Activated CD8-positive, alpha-beta T cell treated with anti-CD3 and anti-CD28 coated beads for 36 hours (primary cell): Measurements from ENCODE around the gene LBP. TPM values are rescaled to one million over a fixed set of nuclear protein-coding genes. Genes with fewer than 3 reads are reported as not detected.

Experiments used
- ATAC-seq: fragments of 200-7000 bp; cut with Tn5 transposase; one replicate; pipeline ENCODE4 v1.10.0; 2021; ENCODE audit warnings: mild to moderate bottlenecking, moderate library complexity
- CTCF ChIA-PET: fragments of 350-600 bp; sonication (Branson Sonifier 250); formaldehyde crosslinking; loops from one replicate; lab custom pipeline; 2021; ENCODE audit warnings: antibody characterized with exemption; lab: Charles Lee
- POLR2A ChIA-PET: fragments of 350-600 bp; sonication (Branson Sonifier 250); formaldehyde crosslinking; loops from one replicate; lab custom pipeline; 2021; ENCODE audit warnings: antibody characterized with exemption; lab: Charles Lee
- DNase-seq: peaks from one replicate; pipeline ENCODE4 v3.0.0-alpha.2; 2020
- H3K27ac Mint-ChIP-seq: one replicate; pipeline ENCODE4 v1.8.0; 2021; ENCODE audit warnings: mild to moderate bottlenecking, mixed read lengths
- H3K27me3 Mint-ChIP-seq: one replicate; pipeline ENCODE4 v1.8.0; 2021; ENCODE audit warnings: mixed read lengths
- H3K36me3 Mint-ChIP-seq: one replicate; pipeline ENCODE4 v1.8.0; 2021; ENCODE audit warnings: low read depth, mixed read lengths
- H3K4me1 Mint-ChIP-seq: one replicate; pipeline ENCODE4 v1.8.0; 2021; ENCODE audit warnings: low read depth, mixed read lengths
- H3K4me3 Mint-ChIP-seq: one replicate; pipeline ENCODE4 v1.8.0; 2021; ENCODE audit warnings: mild to moderate bottlenecking, moderate library complexity, mixed read lengths
- H3K9me3 Mint-ChIP-seq: one replicate; pipeline ENCODE4 v1.8.0; 2021; ENCODE audit warnings: mixed read lengths
- intact Hi-C: fragments of 100-400 bp; cut with micrococcal nuclease; formaldehyde crosslinking; loops from one replicate; pipeline ENCODE4 v1.10.0; 2022
- total RNA-seq, 2 experiments: library from RNA; stranded (reverse); gene quantifications; one replicate each; pipeline ENCODE4 v1.2.3, GENCODE V29; 2021
- TF ChIP-seq, protein P1 (sequence below): fragments of 200-600 bp; IDR thresholded peaks from one replicate; pipeline ENCODE4 v1.8.0; 2022; ENCODE audit warnings: antibody characterized with exemption, mild to moderate bottlenecking

LBP gene
- total RNA-seq, 2 experiments from 2014 or later, result not detected

DNA sequence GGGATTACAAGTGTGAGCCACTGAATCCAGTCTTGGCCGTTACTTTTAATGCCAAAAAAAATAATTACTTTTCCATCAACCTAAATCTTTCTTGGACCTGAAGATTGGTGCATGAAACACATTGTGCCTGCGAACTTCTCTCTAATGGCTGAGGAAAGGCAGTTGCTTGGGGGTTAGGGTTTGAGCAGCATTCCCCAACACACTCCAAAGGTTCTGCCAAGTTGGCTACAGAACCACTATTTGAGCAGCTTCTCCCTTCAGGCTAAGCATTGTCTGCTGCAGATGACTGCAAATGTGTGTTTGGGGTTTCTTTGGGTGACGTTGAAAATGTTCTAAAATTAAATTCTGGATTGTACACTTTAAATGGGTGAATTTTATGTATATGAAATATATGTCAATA, 6.3 kb upstream of the LBP start:
- ATAC-seq (no peak), DNase-seq (no peak)
- intact Hi-C loops, result no loop called here
- no peaks in the 10 kb centered on the region for H3K4me1 Mint-ChIP-seq
- peaks cover 21% of the 10 kb centered on the region for H3K27me3 Mint-ChIP-seq
- no peak overlapping the region for H3K4me3 Mint-ChIP-seq
- H3K27ac Mint-ChIP-seq, result no peak overlapping the region
- peaks cover 8% of the 10 kb centered on the region for H3K9me3 Mint-ChIP-seq
- no peaks in the 10 kb centered on the region for H3K36me3 Mint-ChIP-seq
- ChIA-PET CTCF (no interaction called here), POLR2A (no interaction called here)
- TF ChIP-seq, protein P1, sequence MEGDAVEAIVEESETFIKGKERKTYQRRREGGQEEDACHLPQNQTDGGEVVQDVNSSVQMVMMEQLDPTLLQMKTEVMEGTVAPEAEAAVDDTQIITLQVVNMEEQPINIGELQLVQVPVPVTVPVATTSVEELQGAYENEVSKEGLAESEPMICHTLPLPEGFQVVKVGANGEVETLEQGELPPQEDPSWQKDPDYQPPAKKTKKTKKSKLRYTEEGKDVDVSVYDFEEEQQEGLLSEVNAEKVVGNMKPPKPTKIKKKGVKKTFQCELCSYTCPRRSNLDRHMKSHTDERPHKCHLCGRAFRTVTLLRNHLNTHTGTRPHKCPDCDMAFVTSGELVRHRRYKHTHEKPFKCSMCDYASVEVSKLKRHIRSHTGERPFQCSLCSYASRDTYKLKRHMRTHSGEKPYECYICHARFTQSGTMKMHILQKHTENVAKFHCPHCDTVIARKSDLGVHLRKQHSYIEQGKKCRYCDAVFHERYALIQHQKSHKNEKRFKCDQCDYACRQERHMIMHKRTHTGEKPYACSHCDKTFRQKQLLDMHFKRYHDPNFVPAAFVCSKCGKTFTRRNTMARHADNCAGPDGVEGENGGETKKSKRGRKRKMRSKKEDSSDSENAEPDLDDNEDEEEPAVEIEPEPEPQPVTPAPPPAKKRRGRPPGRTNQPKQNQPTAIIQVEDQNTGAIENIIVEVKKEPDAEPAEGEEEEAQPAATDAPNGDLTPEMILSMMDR, result no peak

DNA sequence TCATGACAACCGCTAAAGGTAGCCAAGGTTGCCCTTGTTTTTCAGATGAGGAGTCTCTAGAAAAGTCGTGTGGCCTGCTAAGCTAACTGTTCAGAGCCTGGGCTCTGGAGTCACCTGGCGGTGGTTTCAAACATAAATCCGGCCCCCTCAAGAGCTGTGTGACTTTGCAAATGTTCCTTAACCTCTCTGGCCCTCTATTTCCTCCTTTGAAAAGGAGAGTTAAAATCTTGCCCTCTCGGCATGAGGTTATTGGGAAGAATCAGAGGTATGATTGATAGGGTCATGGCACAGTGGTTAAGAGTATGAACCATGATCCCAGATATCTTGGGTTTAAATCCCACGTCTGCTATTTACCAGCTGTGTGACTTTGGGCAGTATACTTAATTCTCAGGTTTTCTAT, 5.6 kb upstream of the LBP start:
- no peaks in the 10 kb centered on the region for H3K4me1 Mint-ChIP-seq
- peaks cover 8% of the 10 kb centered on the region for H3K9me3 Mint-ChIP-seq
- no peak for DNase-seq
- H3K4me3 Mint-ChIP-seq, result no peak overlapping the region
- no peaks in the 10 kb centered on the region for H3K36me3 Mint-ChIP-seq
- no peak overlapping the region for H3K27ac Mint-ChIP-seq
- ChIA-PET CTCF (no interaction called here), POLR2A (no interaction called here)
- ATAC-seq, result no peak
- TF ChIP-seq, protein P1, result no peak
- peaks cover 21% of the 10 kb centered on the region for H3K27me3 Mint-ChIP-seq
- intact Hi-C loops, result no loop called here

- no peak overlapping the region for H3K4me3 Mint-ChIP-seq
- POLR2A ChIA-PET, result no interaction called here
- peaks cover 12% of the 10 kb centered on the region for H3K27me3 Mint-ChIP-seq
- no peak for DNase-seq
- H3K4me1 Mint-ChIP-seq, result no peaks in the 10 kb centered on the region
- peaks cover 8% of the 10 kb centered on the region for H3K9me3 Mint-ChIP-seq
- ATAC-seq, result no peak
- TF ChIP-seq, protein P1, result no peak
- intact Hi-C loops, result no loop called here
- no peak overlapping the region for H3K27ac Mint-ChIP-seq
- CTCF ChIA-PET, result no interaction called here
- no peaks in the 10 kb centered on the region for H3K36me3 Mint-ChIP-seq
Measured at GRCh38 chr20:38342216-38342615, 4.1 kb upstream of the LBP start.

- ChIA-PET CTCF (no interaction called here), POLR2A (no interaction called here)
- Mint-ChIP-seq H3K27me3 (peaks cover 10% of the 10 kb centered on the region), H3K9me3 (peaks cover 4% of the 10 kb centered on the region), H3K4me1 (no peaks in the 10 kb centered on the region), H3K36me3 (no peaks in the 10 kb centered on the region), H3K27ac (no peak overlapping the region), H3K4me3 (no peak overlapping the region)
- ATAC-seq (no peak), DNase-seq (no peak)
- intact Hi-C loops, result no loop called here
- TF ChIP-seq, protein P1, result no peak
Measured at GRCh38 chr20:38342713-38343310, 3.5 kb upstream of the LBP start.

GRCh38 chr20:38343311-38344106, 2.8 kb upstream of the LBP start:
- H3K27me3 Mint-ChIP-seq, result peaks cover 8% of the 10 kb centered on the region
- ChIA-PET POLR2A (no interaction called here), CTCF (no interaction called here)
- intact Hi-C loops, result no loop called here
- H3K36me3 Mint-ChIP-seq, result no peaks in the 10 kb centered on the region
- TF ChIP-seq, protein P1, result no peak
- DNase-seq, result no peak
- H3K9me3 Mint-ChIP-seq, result no peaks in the 10 kb centered on the region
- H3K27ac Mint-ChIP-seq, result no peak overlapping the region
- no peaks in the 10 kb centered on the region for H3K4me1 Mint-ChIP-seq
- no peak for ATAC-seq
- H3K4me3 Mint-ChIP-seq, result no peak overlapping the region
